CD4-positive, alpha-beta T cell (primary cell): Measurements from ENCODE around the gene PRKCA. TPM values are rescaled to one million over a fixed set of nuclear protein-coding genes. Genes with fewer than 3 reads are reported as not detected.

ENCODE experiments used
- ATAC-seq: fragments of 200-7000 bp; cut with Tn5 transposase; one replicate; pipeline ENCODE4 v1.10.0; 2022; ENCODE audit warnings: mild to moderate bottlenecking; ENCODE audit not compliant: poor library complexity
- CTCF ChIA-PET: fragments of 350-600 bp; sonication (Branson Sonifier 250); formaldehyde crosslinking; loops from one replicate; lab custom pipeline; 2021; ENCODE audit warnings: antibody characterized with exemption, inconsistent platforms; lab: Charles Lee
- POLR2A ChIA-PET: fragments of 350-600 bp; sonication (Branson Sonifier 250); formaldehyde crosslinking; loops from one replicate; lab custom pipeline; 2021; ENCODE audit warnings: antibody characterized with exemption, inconsistent platforms; lab: Charles Lee
- DNase-seq, 14 experiments: peaks; one replicate each; pipeline ENCODE4 v3.0.0-alpha.2; 2013 to 2020; ENCODE audit warnings: mixed read lengths in 2 of 14
- H3K27ac ChIP-seq, 2 donors: one replicate each; pipeline versions ENCODE4 v1.5.1 to v1.7.0; 2013; ENCODE audit warnings: low read length in 2 of 2, low read depth in 1 of 2, mild to moderate bottlenecking in 1 of 2
- H3K27me3 ChIP-seq, 2 experiments: 1 replicate in 1 of 2; 2 replicates in 1 of 2; pipeline versions ENCODE4 v1.6.1 to v1.7.0; 2013; ENCODE audit warnings: low read length in 2 of 2, control low read depth in 1 of 2, mild to moderate bottlenecking in 1 of 2, moderate library complexity in 1 of 2; ENCODE audit not compliant: insufficient read depth in 2 of 2, control insufficient read depth in 1 of 2
- H3K36me3 ChIP-seq: one replicate; pipeline ENCODE4 v1.6.1; 2013; ENCODE audit warnings: low read length, control low read depth; ENCODE audit not compliant: insufficient read depth
- H3K4me1 ChIP-seq: one replicate; pipeline ENCODE4 v1.6.1; 2013; ENCODE audit warnings: low read length, control low read depth; ENCODE audit not compliant: insufficient read depth
- H3K4me3 ChIP-seq: one replicate; pipeline ENCODE4 v1.5.1; 2013; ENCODE audit warnings: mild to moderate bottlenecking, low read length, moderate library complexity
- H3K9me3 ChIP-seq, 2 experiments: 1 replicate in 1 of 2; 2 replicates in 1 of 2; pipeline versions ENCODE4 v1.6.1 to v1.7.0; 2013; ENCODE audit warnings: low read length in 2 of 2, mild to moderate bottlenecking in 2 of 2, control low read depth in 1 of 2, moderate library complexity in 1 of 2; ENCODE audit not compliant: control insufficient read depth in 1 of 2, insufficient read depth in 1 of 2
- H3K27ac Mint-ChIP-seq: one replicate; pipeline ENCODE4 v1.8.0; 2020; ENCODE audit warnings: mixed read lengths
- H3K27me3 Mint-ChIP-seq: one replicate; pipeline ENCODE4 v1.8.0; 2021; ENCODE audit warnings: mixed read lengths
- H3K36me3 Mint-ChIP-seq: one replicate; pipeline ENCODE4 v1.8.0; 2021; ENCODE audit warnings: low read depth, mixed read lengths
- H3K4me1 Mint-ChIP-seq: one replicate; pipeline ENCODE4 v1.8.0; 2021; ENCODE audit warnings: low read depth, mixed read lengths
- H3K4me3 Mint-ChIP-seq: one replicate; pipeline ENCODE4 v1.8.0; 2020; ENCODE audit warnings: mild to moderate bottlenecking, mixed read lengths
- H3K9me3 Mint-ChIP-seq: one replicate; pipeline ENCODE4 v1.8.0; 2020; ENCODE audit warnings: mixed read lengths
- CTCF ChIP-seq: fragments of 200-600 bp; IDR thresholded peaks from one replicate; pipeline ENCODE4 v1.8.0; 2022; ENCODE audit warnings: antibody characterized with exemption, mild to moderate bottlenecking
- intact Hi-C, 2 experiments: fragments of 100-400 bp; cut with DNase I in 1 of 2; cut with micrococcal nuclease in 1 of 2; formaldehyde crosslinking; loops; one replicate each; pipeline versions ENCODE4 v1.15.1 to v1.9.0; 2023 to 2025; cut with DNase I, micrococcal nuclease
- total RNA-seq, 174 experiments: library from RNA in 2 of 174; stranded (reverse) in 2 of 174; gene quantifications; one replicate each; pipeline ENCODE4 v1.2.3 and lab custom pipeline; 2021 to 2026

The PRKCA gene
- total RNA-seq, 2 experiments from 2014 or later, result 84.8 to 88.6 TPM

GRCh38 chr17:66436631-66437030, 134.2 kb downstream of the PRKCA start:
- peaks cover 21% of the 10 kb centered on the region for H3K4me1 Mint-ChIP-seq
- Histone ChIP-seq H3K4me1 (peaks cover 55% of the 10 kb centered on the region), H3K36me3 (no peaks in the 10 kb centered on the region), H3K27me3 (no peaks in the 10 kb centered on the region), H3K9me3 (no peaks in the 10 kb centered on the region), H3K4me3 (no peak overlapping the region), H3K27ac (no peak overlapping the region)
- H3K27me3 Mint-ChIP-seq, result no peaks in the 10 kb centered on the region
- no peak overlapping the region for H3K27ac Mint-ChIP-seq
- ATAC-seq, result no peak
- TF ChIP-seq CTCF, result no peak
- CTCF ChIA-PET, result no interaction called here
- H3K4me3 Mint-ChIP-seq, result no peak overlapping the region
- H3K9me3 Mint-ChIP-seq, result no peaks in the 10 kb centered on the region
- no peak for DNase-seq
- intact Hi-C loops, result no loop called here
- peaks cover 4% of the 10 kb centered on the region for H3K36me3 Mint-ChIP-seq
- POLR2A ChIA-PET, result no interaction called here

- Mint-ChIP-seq H3K9me3 (no peaks in the 10 kb centered on the region), H3K27me3 (no peaks in the 10 kb centered on the region), H3K4me3 (no peak overlapping the region), H3K4me1 (peaks cover 28% of the 10 kb centered on the region), H3K36me3 (peaks cover 10% of the 10 kb centered on the region), H3K27ac (no peak overlapping the region)
- no peak for TF ChIP-seq CTCF
- ChIA-PET CTCF (no interaction called here), POLR2A (no interaction called here)
- H3K9me3 ChIP-seq, result no peaks in the 10 kb centered on the region
- no peaks in the 10 kb centered on the region for H3K36me3 ChIP-seq
- intact Hi-C loops, result no loop called here
- DNase-seq, result peak in 1 of 14 experiments; percentile 27
- H3K4me1 ChIP-seq, result peaks cover 49% of the 10 kb centered on the region
- ATAC-seq, result no peak
- no peaks in the 10 kb centered on the region for H3K27me3 ChIP-seq
- no peak overlapping the region for H3K4me3 ChIP-seq
- no peak overlapping the region for H3K27ac ChIP-seq
Measured at GRCh38 chr17:66437476-66438026, 135.1 kb downstream of the PRKCA start.

GRCh38 chr17:66438101-66438500, 135.7 kb downstream of the PRKCA start:
- TF ChIP-seq CTCF, result no peak
- Histone ChIP-seq H3K27me3 (no peaks in the 10 kb centered on the region), H3K4me3 (no peak overlapping the region), H3K36me3 (no peaks in the 10 kb centered on the region), H3K27ac (no peak overlapping the region), H3K9me3 (no peaks in the 10 kb centered on the region), H3K4me1 (peaks cover 44% of the 10 kb centered on the region)
- no peak overlapping the region for H3K4me3 Mint-ChIP-seq
- ChIA-PET POLR2A (no interaction called here), CTCF (no interaction called here)
- H3K27ac Mint-ChIP-seq, result no peak overlapping the region
- peaks cover 15% of the 10 kb centered on the region for H3K36me3 Mint-ChIP-seq
- no peaks in the 10 kb centered on the region for H3K27me3 Mint-ChIP-seq
- ATAC-seq (no peak), DNase-seq (no peak)
- intact Hi-C loops, result no loop called here
- H3K9me3 Mint-ChIP-seq, result no peaks in the 10 kb centered on the region
- peaks cover 34% of the 10 kb centered on the region for H3K4me1 Mint-ChIP-seq
